ENCODE measurements around the gene USH2A.

- TF ChIP-seq CTCF (IDR thresholded peaks at IDR 0.05 in 2 of 3, conservative IDR thresholded peaks at IDR 0.05 in 1 of 3; ENCODE audit: borderline replicate concordance in 1 of 3, insufficient read depth in 1 of 3, low read depth in 2 of 3, low read length in 2 of 3) (no peak), POLR2AphosphoS5 (IDR thresholded peaks at IDR 0.05; ENCODE audit: low read depth, low read length) (no peak), SIN3A (IDR thresholded peaks at IDR 0.05; ENCODE audit: low read depth) (no peak)
These were observed 247.5 kb downstream of the USH2A start for GRCh38 chr1:216175714-216176113.

Data from HCT116 (cell line).